HEK293T (cell line): ENCODE measurements around the gene EXD3.

Source experiments
- CTCF ChIA-PET: fragments of 350-600 bp; formaldehyde crosslinking; extraction: SDS; loops from one replicate; lab custom pipeline; 2021; ENCODE audit warnings: antibody characterized with exemption, inconsistent platforms; lab: Yijun Ruan, JAX
- POLR2A ChIA-PET: fragments of 350-600 bp; formaldehyde crosslinking; extraction: SDS; loops from one replicate; lab custom pipeline; 2020; ENCODE audit warnings: antibody characterized with exemption, inconsistent platforms; lab: Yijun Ruan, JAX
- DNase-seq: peaks from one replicate; pipeline ENCODE4 v3.0.0; 2012; ENCODE audit warnings: mixed read lengths; ENCODE audit errors: extremely low spot score
- ARNT ChIP-seq: fragments of 450-650 bp; IDR thresholded peaks from 2 replicates; pipeline ENCODE4 v1.6.1; 2017; ENCODE audit warnings: mild to moderate bottlenecking
- BHLHE40 ChIP-seq: fragments of 450-650 bp; IDR thresholded peaks from 2 replicates; pipeline ENCODE4 v1.6.1; 2016; ENCODE audit warnings: mild to moderate bottlenecking, moderate library complexity, borderline replicate concordance
- CTBP1 ChIP-seq: fragments of 450-650 bp; IDR thresholded peaks from 2 replicates; pipeline ENCODE4 v1.6.1; 2016; ENCODE audit warnings: borderline replicate concordance
- ELF4 ChIP-seq: fragments of 450-650 bp; IDR thresholded peaks from 2 replicates; pipeline ENCODE4 v1.6.1; 2017; ENCODE audit warnings: antibody characterized with exemption
- FOXA1 ChIP-seq: fragments of 450-650 bp; IDR thresholded peaks from 2 replicates; pipeline ENCODE4 v1.6.1; 2016; ENCODE audit warnings: mild to moderate bottlenecking
- FOXK2 ChIP-seq: fragments of 450-650 bp; IDR thresholded peaks from 2 replicates; pipeline ENCODE4 v1.6.1; 2016; ENCODE audit warnings: mild to moderate bottlenecking
- FOXM1 ChIP-seq: fragments of 450-650 bp; IDR thresholded peaks from 2 replicates; pipeline ENCODE4 v1.6.1; 2017; ENCODE audit warnings: mild to moderate bottlenecking, borderline replicate concordance
- HDGF ChIP-seq: fragments of 450-650 bp; IDR thresholded peaks from 2 replicates; pipeline ENCODE4 v1.6.1; 2017; ENCODE audit warnings: antibody characterized with exemption, borderline replicate concordance
- L3MBTL2 ChIP-seq: fragments of 450-650 bp; conservative IDR thresholded peaks from 2 replicates; pipeline ENCODE4 v1.6.1; 2016; ENCODE audit warnings: mild to moderate bottlenecking
- LEF1 ChIP-seq: fragments of 450-650 bp; IDR thresholded peaks from 2 replicates; pipeline ENCODE4 v1.6.1; 2017; ENCODE audit warnings: mild to moderate bottlenecking, borderline replicate concordance
- NFRKB ChIP-seq: fragments of 450-650 bp; IDR thresholded peaks from 2 replicates; pipeline ENCODE4 v1.6.1; 2016; ENCODE audit warnings: mild to moderate bottlenecking, moderate library complexity
- PKNOX1 ChIP-seq: fragments of 450-650 bp; IDR thresholded peaks from 2 replicates; pipeline ENCODE4 v1.6.1; 2016
- SP1 ChIP-seq: fragments of 450-650 bp; IDR thresholded peaks from 2 replicates; pipeline ENCODE4 v1.6.1; 2017
- SUZ12 ChIP-seq: fragments of 450-650 bp; IDR thresholded peaks from 2 replicates; pipeline ENCODE4 v1.6.1; 2016; ENCODE audit warnings: mild to moderate bottlenecking
- TARDBP ChIP-seq: fragments of 450-650 bp; IDR thresholded peaks from 2 replicates; pipeline ENCODE4 v1.6.1; 2016
- ZNF384 ChIP-seq: fragments of 450-650 bp; IDR thresholded peaks from 2 replicates; pipeline ENCODE4 v1.6.1; 2016

The EXD3 gene

GRCh38 chr9:137429546-137429890 lies 6.6 kb upstream of the EXD3 start:
- TF ChIP-seq TARDBP = no peak
- no peak for TF ChIP-seq FOXK2
- no peak for TF ChIP-seq ELF4
- POLR2A ChIA-PET = no interaction called here
- no peak for DNase-seq
- CTCF ChIA-PET = no interaction called here

- CTCF ChIA-PET = no interaction called here
These were observed 6.0 kb upstream of the EXD3 start for GRCh38 chr9:137428841-137429545.

GRCh38 chr9:137428311-137428630 lies 5.3 kb upstream of the EXD3 start:
- CTCF ChIA-PET = no interaction called here
- DNase-seq = no peak
- no peak for TF ChIP-seq TARDBP
- no peak for TF ChIP-seq NFRKB
- no peak for TF ChIP-seq SUZ12
- no peak for TF ChIP-seq ZNF384
- no peak for TF ChIP-seq LEF1
- TF ChIP-seq BHLHE40 = no peak
- no peak for TF ChIP-seq SP1
- TF ChIP-seq ARNT = no peak
- TF ChIP-seq L3MBTL2 = no peak
- no peak for TF ChIP-seq FOXA1
- no peak for TF ChIP-seq PKNOX1
- no peak for TF ChIP-seq FOXK2
- TF ChIP-seq HDGF = no peak
- TF ChIP-seq CTBP1 = no peak
- TF ChIP-seq FOXM1 = no peak
- TF ChIP-seq ELF4 = no peak
- POLR2A ChIA-PET = no interaction called here

More at GRCh38 chr9:137428841-137429545, 6.0 kb upstream of the EXD3 start:
- POLR2A ChIA-PET = no interaction called here
- no peak for DNase-seq
- TF ChIP-seq LEF1 = no peak
- TF ChIP-seq SUZ12 = no peak
- TF ChIP-seq SP1 = no peak
- TF ChIP-seq ARNT = no peak
- TF ChIP-seq TARDBP = no peak
- TF ChIP-seq CTBP1 = no peak
- TF ChIP-seq BHLHE40 = no peak
- TF ChIP-seq HDGF = no peak
- TF ChIP-seq L3MBTL2 = no peak
- TF ChIP-seq ZNF384 = no peak

GRCh38 chr9:137427454-137428310 lies 4.7 kb upstream of the EXD3 start:
- no peak for DNase-seq
- ChIA-PET CTCF (no interaction called here), POLR2A (no interaction called here)
- TF ChIP-seq ZNF384 = no peak
- TF ChIP-seq PKNOX1 = no peak
- TF ChIP-seq HDGF = no peak
- TF ChIP-seq ARNT = no peak
- no peak for TF ChIP-seq FOXK2
- no peak for TF ChIP-seq SUZ12
- TF ChIP-seq ELF4 = no peak
- no peak for TF ChIP-seq SP1
- no peak for TF ChIP-seq FOXM1

GRCh38 chr9:137426018-137426681 lies 3.2 kb upstream of the EXD3 start:
- DNase-seq = no peak
- POLR2A ChIA-PET = no interaction called here
- CTCF ChIA-PET = no interaction called here
- TF ChIP-seq L3MBTL2 = no peak
- TF ChIP-seq NFRKB = no peak
- TF ChIP-seq CTBP1 = no peak

- CTCF ChIA-PET = interaction anchor here (1.2 to 1.6 kb wide), 2 partner anchors 104 to 122 kb away, joined by 4 read pairs; partner anchors contain the start of gene NRARP
- no peak for DNase-seq
- POLR2A ChIA-PET = interaction anchor here (0.5 to 2.4 kb wide), 16 partner anchors 10 to 294 kb away, joined by 3 to 18 read pairs (median 4); partner anchors contain the start of genes ENTPD8, NRARP, NSMF and TUBB4B
These were observed 741 bp upstream of the EXD3 start for GRCh38 chr9:137423514-137424291.

More at GRCh38 chr9:137423514-137424291, 741 bp upstream of the EXD3 start:
- TF ChIP-seq LEF1 (no peak), FOXM1 (no peak), FOXK2 (no peak), ARNT (no peak), L3MBTL2 (no peak), TARDBP (no peak), SP1 (no peak), HDGF (no peak), ELF4 (no peak), FOXA1 (no peak), BHLHE40 (no peak), NFRKB (no peak), PKNOX1 (no peak), ZNF384 (no peak), SUZ12 (no peak), CTBP1 (no peak)
